DMS 273 (cell line): ENCODE results near the gene HK1.

Experiments
- DNase-seq: peaks from one replicate; lab custom pipeline; 2025; ENCODE audit not compliant: unreplicated experiment; lab: John Stamatoyannopoulos, UW

HK1 gene

DNA sequence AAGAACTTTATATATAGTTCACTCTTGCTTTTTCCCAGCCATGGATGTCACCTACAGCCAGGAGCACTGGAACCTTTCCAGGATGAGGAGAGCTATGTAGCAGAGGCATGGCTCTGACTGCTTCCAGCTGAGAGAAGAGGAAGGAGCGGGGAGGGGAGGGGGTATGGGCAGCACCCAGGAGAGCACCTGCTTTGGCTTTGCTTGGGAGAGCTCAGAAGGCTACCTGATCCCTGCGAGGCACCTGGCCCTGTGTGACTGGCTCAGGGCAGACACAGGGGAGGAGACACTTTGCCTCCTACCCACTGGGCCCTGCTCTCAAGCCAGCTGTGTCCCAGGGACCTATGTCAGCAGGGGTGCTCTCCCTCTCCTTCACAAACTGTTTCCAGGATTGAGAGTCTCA is 67.1 kb downstream of the HK1 start:
- no peak for DNase-seq

DNA sequence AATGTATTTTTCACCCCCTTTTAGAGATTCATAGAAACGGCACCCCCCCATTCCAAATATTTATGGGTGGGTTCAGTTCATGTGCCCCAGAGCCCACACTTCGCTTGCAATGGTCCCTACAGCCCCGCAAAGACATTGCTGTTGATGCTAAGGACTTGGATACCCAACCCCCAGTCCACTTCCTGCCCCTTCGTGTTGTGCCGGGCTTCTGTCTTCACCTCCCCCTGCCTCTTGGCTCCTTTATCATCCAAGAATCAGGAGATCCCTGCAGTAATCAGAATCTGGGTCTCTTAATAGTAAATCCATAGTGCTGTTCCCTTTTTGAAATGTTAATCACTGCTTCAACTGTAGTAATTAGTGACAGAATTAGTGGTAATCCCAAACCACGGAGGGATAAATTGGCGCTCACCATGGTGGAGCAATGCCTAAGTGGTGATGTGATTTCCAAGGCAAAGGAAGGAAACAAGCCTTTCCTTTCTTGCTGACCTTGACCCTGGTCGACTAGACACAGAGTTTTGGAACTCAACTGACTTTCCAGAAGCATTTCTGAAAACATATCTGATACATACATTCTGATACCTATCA is 67.7 kb downstream of the HK1 start:
- DNase-seq, result no peak

DNA sequence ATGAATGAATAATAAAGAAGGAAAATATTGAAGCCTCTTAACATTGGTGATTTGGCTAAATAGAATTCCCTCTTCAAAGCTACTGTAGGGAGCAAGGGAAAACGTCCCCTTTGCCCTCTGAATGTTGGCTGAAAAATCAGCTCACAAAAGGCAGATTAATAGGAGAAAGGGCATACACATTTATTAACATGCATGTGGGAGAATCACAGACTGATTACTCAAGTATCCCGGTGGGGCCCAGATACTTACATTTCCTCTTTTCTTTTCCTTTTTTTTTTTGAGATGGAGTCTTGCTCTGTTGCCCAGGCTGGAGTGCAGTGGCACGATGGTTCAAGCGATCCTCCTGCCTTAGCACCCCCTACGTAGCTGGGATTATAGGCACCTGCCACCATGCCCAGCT is 68.5 kb downstream of the HK1 start:
- DNase-seq, result no peak

DNA sequence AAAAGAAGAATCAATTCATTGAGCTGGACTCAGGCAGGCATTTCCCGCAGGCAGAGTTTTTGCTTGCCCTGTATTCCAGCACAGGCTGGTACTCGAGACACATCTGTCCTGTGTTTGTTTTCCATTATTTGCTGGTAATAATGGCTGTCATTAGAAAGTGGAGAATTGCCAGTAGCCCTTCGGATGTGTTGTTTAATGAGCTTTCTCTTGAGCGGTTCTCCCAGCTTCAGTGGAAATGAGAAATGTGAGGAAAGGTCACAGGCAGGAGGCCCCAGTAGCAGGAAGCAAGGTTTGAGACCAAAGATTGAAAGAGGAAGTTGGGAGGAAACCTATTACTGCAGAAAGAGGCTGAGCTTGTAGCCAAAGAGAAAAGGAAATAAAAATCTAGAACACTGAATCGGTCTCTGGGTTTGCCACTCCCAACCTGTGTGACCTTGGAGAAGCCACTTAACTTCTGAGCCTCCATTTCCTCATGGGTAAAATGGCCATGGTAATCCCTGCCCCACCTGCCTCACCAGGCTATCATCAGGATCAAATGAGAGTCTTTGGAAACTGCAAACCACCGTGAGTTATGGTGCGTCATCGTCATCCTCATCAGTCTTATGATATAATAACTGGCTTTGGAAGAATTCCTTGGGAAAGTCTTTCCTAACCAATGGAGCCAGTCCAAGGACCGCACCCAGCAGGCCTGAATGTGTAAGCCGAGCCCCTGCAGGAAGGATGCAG is 70.7 kb downstream of the HK1 start:
- DNase-seq, result peak; percentile 45

DNA sequence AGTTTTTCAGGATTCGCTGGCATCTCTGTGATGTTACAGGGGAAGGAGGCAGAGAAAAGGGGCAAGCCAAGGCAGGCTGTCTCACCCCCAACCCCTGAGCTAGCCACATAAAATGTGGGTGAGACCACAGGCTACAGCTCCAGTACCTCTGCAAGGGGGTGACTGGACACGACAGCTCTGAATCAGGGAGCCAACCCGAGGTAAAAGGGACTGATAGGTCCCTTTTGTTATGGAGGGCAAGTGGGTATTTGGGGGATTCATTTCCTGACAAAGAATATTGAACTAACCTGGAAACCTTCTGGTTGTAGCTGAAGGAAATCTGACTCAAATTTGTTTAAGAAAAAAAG is 71.2 kb downstream of the HK1 start:
- no peak for DNase-seq

DNA sequence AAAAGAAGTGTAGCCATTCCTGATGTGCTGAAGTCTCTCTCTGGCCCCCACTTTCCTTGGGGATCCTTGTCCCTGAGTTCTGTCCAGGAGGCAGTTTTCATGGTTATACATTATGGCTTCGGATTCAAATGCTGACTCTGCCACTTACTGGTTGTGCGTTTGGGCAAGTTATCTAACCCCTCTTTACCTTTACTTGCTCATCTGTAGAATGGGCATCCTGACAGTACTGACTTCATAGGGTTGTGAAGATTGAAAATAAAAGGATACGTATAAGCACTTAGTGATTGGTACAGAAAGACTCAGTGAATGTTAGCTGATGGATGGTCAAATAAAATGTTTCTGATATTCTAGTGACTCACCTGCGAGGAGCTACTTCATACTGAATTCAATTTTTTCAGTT is 73.3 kb downstream of the HK1 start:
- DNase-seq, result no peak

DNA sequence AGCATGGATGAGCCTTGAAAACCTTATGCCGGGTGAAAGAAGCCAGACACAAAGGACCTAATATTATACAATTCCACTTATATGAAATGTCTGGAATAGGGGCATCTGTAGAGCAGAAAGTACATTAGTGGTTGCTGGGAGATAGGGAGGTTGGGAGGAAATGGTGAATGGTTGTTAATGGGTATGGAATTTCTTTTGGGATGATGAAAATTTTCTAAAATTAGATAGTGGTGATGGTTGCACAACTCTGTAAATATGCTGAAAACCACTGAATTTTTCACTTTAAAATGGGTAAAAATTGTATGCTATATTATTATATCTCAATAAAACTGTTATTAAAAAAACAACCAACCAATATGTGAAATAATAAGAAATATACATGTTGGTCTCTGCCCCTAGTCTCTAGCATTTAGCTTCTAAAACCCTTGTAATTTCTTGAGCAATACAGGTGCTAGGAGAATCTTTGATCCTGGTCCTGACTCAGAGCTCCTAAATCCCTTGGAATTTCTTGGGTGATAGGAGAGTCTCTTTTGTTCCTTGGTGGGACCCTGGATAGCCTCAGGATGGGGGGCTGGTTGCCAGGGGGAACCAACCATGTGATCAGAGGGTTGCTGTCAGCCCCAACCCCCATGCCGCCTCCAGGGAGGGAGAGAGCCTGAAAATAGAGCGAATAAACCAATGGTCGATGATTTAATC is 74.4 kb downstream of the HK1 start:
- no peak for DNase-seq

DNA sequence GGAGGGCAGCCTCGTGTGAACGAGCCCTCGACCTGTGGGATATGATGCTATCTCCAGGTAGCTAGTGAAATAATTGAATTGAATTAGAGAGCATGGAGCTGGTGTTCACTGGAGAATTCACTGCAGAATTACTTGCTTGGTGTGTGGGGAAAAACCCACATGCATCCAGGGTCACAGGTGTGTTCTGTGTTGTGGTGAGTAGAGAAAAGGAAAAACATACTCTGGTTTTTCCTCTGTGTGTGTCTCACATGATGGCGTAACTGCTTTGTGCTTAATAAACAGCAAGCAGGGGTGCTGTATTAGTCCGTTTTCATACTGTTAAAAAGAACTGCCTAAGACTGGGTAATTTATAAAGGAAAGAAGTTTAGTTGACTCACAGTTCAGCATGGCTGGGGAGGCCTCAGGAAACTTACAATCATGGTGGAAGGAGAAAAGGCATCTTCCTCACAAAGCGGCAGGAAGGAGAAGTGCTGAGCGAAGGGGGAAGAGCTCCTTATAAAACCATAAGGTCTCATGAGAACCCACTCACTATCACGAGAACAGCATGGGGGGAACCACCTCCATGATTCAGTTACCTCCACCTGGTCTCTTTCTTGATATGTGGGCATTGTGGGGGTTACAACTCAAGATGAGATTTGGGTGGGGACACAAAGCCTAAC is 75.8 kb downstream of the HK1 start:
- DNase-seq, result no peak

DNA sequence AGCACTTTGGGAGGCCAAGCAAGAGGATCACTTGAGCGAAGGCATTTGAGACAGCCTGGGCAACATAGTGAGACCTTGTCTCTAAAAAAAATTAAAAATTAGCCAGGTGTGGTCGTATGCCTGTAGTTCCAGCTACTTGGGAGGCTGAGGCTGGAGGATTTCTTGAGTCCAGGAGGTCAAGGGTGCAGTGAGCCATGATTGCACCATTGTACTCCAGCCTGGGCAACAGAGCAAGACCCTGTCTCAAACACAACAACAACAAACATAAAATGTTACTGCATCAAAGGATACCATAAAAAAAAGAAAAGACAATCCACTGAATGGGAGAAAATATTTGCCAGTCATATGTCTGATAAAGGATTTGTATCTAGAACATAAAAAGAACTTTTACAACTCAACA is 77.9 kb downstream of the HK1 start:
- no peak for DNase-seq

DNA sequence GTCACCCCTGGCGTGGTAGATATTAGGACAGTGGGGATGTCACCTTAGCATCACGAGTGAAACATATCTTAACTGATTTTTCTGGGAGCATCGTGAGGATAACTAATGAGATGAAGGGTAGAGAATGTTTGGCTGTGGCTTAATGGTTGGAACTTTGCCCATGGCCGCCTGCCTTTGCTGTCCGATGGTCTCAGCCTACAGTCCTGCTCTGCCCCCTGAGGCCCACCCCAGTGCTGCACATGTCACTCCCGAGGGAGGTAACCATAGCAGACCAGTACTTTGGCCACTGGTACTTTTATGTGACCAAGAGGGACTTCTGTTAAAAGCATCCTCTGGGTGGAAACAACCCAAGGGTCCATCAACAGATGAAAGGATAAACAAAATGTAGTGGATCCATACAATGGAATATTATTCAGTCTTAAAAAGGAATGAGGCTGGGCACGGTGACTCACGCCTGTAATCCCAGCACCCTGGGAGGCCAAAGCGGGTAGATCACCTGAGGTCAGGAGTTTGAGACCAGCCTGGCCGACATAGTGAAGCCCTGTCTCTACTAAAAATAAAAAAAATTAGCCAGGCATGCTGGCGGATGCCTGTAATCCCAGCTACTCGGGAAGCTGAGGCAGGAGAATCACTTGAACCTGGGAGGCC is 80.0 kb downstream of the HK1 start:
- DNase-seq, result no peak

DNA sequence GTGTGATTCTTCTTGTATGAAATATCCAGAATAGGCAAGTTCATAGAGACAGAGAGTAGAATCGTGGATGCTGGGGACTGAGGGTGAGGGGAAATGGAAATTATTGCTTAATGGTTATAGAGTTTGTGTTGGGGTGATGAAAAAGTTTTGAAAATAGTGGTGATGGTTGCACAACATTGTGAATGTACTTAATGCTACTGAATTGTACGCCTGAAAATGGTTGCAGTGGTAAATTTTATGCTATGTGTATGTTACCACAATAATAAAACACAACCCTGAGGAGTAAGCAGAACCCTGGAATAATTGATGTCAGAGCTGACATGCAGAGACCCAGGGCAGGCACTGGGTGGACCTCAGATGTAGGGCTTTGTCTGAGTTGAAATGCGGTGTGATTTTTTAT is 80.9 kb downstream of the HK1 start:
- no peak for DNase-seq

DNA sequence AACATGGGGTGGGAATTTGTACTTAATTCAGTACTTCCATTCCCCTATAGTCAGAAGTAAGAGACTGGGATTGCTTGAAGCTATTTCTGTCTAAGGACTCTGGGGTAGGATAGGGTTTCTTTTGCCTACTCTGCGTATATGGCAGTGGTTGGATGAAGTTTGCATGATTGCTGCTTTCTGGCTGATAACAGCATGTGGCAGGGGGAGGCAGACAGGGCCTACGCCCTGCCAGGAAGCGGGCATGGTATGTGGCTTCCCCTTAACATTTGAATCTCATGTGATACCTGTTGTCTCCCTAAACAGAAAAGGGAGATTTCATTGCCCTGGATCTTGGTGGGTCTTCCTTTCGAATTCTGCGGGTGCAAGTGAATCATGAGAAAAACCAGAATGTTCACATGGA is 81.3 kb downstream of the HK1 start:
- DNase-seq, result peak; percentile 67

DNA sequence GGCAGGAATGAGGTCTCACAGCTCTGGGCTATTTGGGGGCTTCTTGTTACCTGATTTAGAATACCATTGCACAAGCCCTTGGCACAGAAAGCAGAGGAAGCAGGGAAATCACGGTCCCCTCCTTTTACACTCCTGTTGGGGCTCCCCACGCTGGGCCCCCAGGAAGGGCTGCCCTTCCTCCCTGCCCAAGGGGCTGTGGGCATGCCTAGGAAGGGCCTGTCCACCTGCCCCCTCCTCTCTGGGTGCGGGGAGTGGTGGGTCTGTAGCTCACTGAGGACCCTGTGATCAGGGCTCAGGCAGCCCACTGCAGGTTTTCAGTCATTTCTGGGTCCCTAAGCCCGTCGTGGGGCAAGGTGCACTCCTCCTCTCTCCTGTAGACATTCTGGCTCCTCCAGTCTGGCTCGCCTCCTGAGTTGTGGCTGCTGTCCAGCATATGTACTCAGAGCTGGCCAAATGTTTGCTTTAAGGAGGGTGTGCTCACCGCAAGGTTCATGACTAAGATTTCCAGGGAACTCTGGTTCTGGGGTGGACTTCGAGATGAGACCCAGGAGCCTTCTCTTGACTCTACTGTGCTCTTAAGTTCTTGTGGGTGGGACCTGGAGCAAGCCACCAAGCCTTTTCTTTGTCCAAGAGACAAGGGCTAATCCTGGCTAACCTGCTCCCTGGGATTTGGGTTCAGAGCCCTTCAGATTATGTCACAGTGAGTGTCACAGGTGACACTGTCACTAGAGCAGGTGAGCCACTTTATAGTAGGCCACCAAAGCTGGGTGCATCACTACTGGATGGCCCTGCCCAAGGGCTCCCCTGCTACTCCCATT is 82.4 kb downstream of the HK1 start:
- DNase-seq, result peak; percentile 78

DNA sequence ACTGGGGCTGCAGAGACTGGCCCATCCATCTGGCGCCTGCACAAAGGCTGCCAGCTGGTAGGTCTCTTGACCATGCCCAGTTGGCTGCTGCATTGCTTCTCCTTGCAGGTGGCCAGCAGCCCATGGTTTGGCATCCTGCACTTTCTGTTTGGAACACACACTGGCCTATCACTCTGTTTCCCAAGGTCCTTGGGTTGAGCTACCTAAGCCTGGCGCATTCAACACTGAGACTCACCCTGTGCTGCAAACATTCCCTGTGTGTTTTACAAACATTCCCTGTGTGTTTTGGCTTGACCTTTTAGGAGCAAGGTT is 83.0 kb downstream of the HK1 start:
- peak; percentile 73 for DNase-seq

DNA sequence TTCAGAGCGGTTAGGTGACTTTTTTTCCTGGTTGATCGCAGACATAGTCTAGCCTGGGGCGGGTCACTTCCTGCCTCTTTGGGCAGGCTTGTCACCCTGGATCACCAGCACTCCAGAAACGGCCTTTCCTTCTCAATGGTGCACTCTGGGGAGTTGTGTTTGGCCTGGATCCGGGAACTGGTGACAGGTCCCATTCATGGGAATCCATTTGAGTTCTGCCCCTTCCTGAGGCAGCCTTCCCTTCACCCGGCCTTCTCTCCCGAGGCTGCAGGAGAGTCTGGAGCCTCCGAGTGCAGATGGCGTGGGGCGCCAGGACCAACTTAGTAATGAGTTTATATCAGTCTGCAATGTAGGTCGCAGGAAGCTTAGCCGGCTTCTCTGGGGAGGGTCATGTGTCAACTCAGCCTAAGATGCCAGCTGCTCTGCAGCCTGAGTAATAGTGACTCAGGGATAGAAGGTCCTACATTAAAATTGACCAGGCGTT is 84.2 kb downstream of the HK1 start:
- DNase-seq, result peak; percentile 93

DNA sequence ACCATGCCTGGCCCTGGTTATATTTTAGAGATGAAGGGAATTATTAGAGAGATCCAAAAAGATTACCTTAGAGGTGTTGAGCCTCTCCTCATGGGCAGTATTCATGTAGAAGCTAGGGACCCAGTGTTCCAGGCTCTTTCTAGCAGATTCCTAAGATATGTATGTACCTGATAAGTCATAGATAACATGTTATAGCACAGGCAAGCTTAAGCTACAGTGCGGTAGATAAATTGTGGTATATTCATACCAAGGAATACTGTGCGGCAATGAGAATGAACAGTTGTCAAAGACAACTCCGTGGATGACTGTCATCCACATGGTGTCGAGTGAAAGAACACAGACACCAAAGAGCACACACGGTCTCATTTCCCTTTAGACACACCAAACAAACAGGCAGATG is 85.4 kb downstream of the HK1 start:
- no peak for DNase-seq

DNA sequence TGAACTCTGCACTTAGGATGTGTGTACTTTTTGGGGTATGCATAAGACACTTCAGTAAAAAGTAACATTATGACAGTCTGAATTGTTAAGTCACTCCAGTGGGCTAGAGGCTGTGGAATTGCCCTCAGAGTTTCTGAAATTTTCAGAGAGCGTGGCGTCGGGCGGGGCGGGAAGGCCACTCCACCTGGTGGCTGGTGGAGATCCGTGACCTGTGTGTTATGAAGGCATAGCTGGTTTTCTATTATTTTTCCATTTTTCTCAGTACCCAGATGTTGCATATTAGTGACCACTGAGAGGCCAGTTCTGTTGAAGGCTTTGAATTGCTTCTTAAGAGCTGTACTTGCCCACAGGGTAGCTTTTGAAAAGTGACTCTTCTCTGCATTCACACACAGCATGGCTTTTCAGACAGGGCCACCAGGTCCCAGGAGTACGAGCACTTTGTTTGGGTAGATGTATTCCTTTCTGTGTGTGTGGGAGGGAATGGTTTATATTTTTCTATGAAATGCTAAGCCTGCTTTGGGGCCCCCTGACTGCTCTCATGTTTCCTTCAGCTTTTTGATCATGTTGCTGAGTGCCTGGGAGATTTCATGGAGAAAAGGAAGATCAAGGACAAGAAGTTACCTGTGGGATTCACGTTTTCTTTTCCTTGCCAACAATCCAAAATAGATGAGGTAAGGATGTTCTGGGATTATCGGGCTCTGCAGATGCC is 86.1 kb downstream of the HK1 start:
- DNase-seq, result no peak

DNA sequence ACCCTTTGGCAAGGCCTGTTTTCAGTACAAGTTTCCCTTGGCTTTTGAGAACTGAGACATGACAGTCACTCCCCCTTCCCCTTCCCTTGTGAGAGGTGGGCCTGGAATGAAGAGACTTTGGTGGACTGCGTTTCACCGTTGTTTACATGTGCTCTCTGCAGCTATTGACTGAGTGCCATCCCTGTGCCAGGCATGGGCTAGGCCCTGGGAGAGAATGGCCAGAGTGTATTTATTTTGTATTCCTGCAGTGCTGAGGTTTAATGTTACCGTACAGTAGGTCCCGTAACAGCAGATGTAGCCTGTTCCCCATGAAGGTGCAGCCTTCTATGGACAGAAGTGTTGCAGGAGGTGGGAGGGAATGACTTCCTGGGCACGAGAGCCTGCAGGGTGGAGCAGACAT is 88.4 kb downstream of the HK1 start:
- no peak for DNase-seq

DNA sequence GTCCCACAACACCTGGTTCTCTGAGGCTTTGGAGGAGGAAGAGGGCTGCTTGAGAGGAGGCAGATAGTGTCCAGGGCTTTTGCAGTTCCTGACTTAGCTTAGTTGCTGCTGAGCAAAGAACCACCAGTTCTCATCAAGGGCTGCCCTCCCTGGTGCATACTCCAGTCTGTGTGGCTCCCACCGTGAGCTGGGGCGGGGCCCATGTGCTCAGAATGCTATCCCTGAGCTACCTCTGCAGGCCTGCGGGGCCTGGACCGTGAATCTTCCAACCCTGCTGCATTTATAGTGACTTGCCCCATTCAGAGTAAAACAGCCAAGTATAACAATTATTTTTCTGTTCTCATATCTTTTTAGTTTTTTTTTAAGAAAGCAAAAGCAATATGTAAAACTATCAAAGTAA is 89.2 kb downstream of the HK1 start:
- DNase-seq, result peak; percentile 18
